ENCODE measurements around the gene KIAA1143. TPM values are rescaled to one million over a fixed set of nuclear protein-coding genes. Genes with fewer than 3 reads are reported as not detected.

Gene KIAA1143
- 36.4 TPM for total RNA-seq

DNA sequence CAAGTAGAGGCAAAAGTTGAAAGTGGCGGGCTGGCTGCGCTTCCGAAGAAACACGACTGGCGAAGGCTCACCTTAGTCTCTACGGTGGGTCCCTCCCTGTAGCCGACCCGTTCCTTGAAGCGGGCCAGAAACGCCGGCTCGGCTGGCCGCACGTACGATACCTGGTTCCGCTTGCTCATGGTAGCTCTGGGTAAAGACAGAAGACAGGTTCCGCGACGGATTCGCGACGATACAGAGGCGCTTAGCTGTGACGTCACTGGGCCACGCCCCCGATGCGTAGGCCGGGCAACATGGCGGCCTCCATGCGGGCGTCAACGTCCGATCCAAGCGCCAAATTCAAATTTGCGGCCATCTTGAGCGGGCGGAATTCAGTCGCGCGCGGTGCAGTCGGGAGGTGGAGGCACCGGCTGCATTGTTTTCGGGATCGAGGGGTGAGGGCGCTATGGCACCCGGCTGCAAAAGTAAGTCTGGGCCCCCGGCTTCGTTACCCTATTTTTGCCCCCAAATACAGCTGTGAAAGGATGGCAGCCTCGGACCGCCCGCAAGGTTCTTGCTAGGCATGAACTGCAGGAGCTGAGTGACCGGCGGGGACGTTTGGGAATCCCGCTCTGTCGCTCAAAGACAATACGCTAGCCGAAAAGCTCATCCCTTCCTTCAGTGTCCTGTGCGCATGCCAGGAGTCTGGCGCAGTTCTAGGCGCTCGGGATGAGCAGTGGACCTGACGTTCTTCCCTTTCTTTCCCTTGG lies at the start of gene KIAA1143, which contains the start of gene KIF15:
TSS of gene KIAA1143 (minus strand) at position 196 of the 746 bp plus-strand sequence. CDS start at position 179, 17 bp downstream.
TSS of gene KIF15 (plus strand) at position 371 of the 746 bp plus-strand sequence. CDS start at position 443, 72 bp downstream.

DNA sequence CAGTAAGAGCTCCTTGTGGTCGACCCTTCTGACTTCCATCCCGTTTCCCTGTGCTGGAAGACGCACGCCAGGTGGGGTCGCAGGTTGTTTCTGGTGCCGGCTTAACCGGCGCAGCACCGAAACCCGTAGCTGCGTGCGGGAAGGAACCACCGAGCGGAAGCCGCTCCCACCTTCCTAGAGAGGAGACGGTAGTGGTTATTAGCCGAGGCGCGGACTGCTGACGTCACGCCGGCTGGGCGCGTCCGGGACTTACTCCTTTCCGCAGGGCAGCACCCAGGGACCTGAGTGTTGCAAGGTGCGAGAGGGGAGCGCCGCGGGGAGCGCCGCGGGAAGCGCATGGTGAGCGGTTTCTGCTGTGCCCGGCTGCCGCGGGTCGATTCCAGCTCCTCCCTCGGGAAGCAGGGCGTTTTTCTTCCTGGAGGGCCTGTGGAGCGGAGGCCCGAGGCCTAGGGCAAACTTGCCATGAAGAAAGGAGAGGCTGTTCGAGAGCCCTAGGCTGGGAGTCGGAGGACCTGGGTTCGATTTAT lies 32.0 kb downstream of the KIAA1143 start, which contains the start of gene ZNF501:
TSS of gene ZNF501 (plus strand) at position 252 of the 527 bp plus-strand sequence. CDS start 4,787 bp downstream, outside the sequence.

DNA sequence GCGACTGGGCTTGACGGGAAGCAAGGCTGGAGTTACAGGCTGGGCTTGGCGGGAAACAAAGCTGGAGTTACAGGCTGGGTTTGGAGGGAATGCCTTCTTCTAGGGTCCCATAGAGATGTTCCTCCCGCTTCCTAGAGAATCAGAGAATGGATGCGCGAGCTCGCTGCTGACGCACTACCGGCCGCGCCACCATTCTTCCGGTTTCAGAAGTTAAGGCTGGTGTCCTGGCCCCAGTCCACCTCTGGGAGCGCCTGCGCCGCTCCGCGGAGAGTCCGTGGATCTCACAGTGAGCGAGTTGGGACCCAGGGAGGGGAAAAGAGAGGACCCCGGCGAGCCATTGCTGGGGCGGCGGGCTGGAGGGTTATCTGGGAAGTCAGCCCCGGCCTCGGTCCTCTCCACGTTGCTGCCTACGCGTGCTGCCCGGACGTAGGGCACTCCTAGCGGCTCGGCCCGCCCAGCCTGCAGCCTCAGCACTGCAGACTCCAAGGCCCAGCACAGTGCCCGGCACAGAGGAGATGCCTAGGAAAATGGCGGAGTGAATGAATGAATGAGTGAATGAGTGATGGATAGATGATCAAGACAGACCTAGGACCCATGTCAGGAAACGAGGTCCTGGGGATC lies 48.9 kb downstream of the KIAA1143 start, which contains the start of gene ZNF502:
TSS of gene ZNF502 (plus strand) at position 206 of the 621 bp plus-strand sequence. CDS start 7,602 bp downstream, outside the sequence.

Other genes starting within 250 kb of the KIAA1143 start
- gene ZKSCAN7, start 206.4 kb downstream of the KIAA1143 start, total RNA-seq, result 29.9 TPM
- gene ZNF660, start 176.7 kb downstream of the KIAA1143 start, total RNA-seq, result 21.2 TPM
- gene ZNF197, start 136.6 kb downstream of the KIAA1143 start, total RNA-seq, result 59.5 TPM
- 24.7 TPM for gene ZNF35, start 112.9 kb downstream of the KIAA1143 start, total RNA-seq
- gene ZNF502, start 49.0 kb downstream of the KIAA1143 start, total RNA-seq, result 22.1 TPM
- 14.0 TPM for gene ZNF501, start 32.0 kb downstream of the KIAA1143 start, total RNA-seq
- gene KIF15, start 175 bp upstream of the KIAA1143 start, total RNA-seq, result 10.6 TPM
- gene TMEM42, start 100.3 kb upstream of the KIAA1143 start, total RNA-seq, result 12.8 TPM
- not detected for gene TGM4, start 113.0 kb upstream of the KIAA1143 start, total RNA-seq
- 47.1 TPM for gene ZDHHC3, start 214.6 kb upstream of the KIAA1143 start, total RNA-seq
- gene EXOSC7, start 214.6 kb upstream of the KIAA1143 start, total RNA-seq, result 37.7 TPM

Data from camera-type eye (tissue), 1 donor.